ENCODE results near the gene ANKRD16. TPM values are rescaled to one million over a fixed set of nuclear protein-coding genes. Genes with fewer than 3 reads are reported as not detected.

The ANKRD16 gene
- total RNA-seq: 8.2 and 14.1 TPM in 2 replicates

GRCh38 chr10:5889624-5890451, at the start of gene ANKRD16, which contains the start of gene FBH1:
Gene ANKRD16, minus strand, starts transcription at chr10:5889893. Its CDS starts 539 bp downstream, at chr10:5889354.
Gene FBH1, plus strand, starts transcription at chr10:5890243. Its CDS starts 103 bp downstream, at chr10:5890346.

GRCh38 chr10:5813341-5814109, 76.2 kb downstream of the ANKRD16 start, which contains the start of gene GDI2:
Gene GDI2, minus strand, starts transcription at chr10:5813434. Its CDS starts 176 bp downstream, at chr10:5813258.

Other genes starting within 250 kb of the ANKRD16 start
- 7.6 and 14.5 TPM in 2 replicates for gene ASB13, start 223.3 kb downstream of the ANKRD16 start, total RNA-seq
- 76.9 and 80.9 TPM in 2 replicates for gene TASOR2, start 205.1 kb downstream of the ANKRD16 start, total RNA-seq
- 336 and 343 TPM in 2 replicates for gene GDI2, start 76.5 kb downstream of the ANKRD16 start, total RNA-seq
- gene FBH1, start 350 bp upstream of the ANKRD16 start, total RNA-seq: 99.9 and 103 TPM in 2 replicates
- 3.9 and 5.0 TPM in 2 replicates for gene IL15RA, start 87.7 kb upstream of the ANKRD16 start, total RNA-seq
- not detected in 2 replicates for gene IL2RA, start 172.5 kb upstream of the ANKRD16 start, total RNA-seq
- 25.6 and 37.1 TPM in 2 replicates for gene RBM17, start 199.1 kb upstream of the ANKRD16 start, total RNA-seq

All from smooth muscle cell of the pulmonary artery (primary cell).